GM20431 (cell line): Measurements from ENCODE around the gene IL33.

Experiments used
- in situ Hi-C: fragments of 300-500 bp; cut with MseI, MboI; formaldehyde crosslinking; loops from one replicate; pipeline ENCODE4 v1.15.0; 2020; ENCODE audit warnings: low sequenced_read_pairs; ENCODE audit not compliant: unreplicated experiment

The IL33 gene

DNA sequence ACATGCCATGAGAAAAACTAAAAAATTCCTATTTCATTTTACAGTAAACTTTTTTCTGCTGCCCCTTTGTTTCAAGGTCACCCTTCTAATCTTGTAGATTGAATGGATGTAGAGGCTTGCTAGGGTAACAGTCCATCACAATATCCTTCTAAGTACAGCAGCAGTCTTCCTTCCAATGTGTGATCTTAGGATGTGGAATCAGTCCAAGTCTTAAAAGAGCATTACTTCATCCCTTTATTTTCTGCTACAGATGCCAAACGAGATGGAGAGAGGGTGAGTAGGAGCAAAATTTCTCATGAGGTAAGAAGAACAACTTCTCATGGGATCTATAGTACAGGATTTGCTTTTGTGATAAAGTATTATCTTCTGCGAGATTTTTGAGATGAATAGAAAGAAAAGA, 704 bp upstream of the IL33 start:
- in situ Hi-C loops: no loop called here

DNA sequence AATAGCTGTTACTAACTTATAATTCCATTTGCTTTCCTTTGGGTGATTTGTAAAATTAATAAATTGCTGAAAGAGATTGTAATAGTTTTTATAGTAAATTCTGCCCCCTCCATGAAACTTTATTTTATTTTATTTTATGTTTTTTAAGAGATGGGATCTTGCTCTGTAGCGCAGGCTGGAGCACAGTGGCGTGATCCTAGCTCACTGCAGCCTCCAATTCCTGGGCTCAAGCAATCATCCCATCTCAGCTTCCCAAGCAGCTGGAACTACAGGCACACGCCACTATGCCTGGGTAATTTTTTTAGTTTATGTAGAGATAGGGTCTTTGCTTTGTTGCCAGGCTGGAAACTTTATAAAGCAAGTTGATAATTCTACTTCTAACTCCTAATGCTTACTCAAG, 395 bp downstream of the IL33 start:
- in situ Hi-C loops: no loop called here

DNA sequence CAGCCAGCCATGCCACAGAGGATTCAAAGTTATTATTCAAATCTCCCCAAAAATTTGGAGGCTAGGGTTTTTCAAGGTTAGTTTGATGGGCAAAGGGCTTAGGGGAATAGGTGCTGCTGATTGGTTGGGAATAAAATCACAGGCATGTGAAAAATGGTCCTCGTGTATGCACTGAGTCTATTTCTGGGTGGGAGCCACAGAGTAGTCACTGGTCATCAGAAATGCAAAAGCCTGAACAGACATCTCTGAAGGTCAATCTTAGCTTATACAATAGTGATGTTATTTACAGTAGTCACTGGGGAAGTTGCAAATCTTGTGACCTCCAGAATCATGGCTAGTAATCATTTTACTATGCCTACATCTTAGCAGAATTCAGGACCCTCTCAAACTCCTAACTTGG, 1.3 kb downstream of the IL33 start:
- in situ Hi-C loops: no loop called here

DNA sequence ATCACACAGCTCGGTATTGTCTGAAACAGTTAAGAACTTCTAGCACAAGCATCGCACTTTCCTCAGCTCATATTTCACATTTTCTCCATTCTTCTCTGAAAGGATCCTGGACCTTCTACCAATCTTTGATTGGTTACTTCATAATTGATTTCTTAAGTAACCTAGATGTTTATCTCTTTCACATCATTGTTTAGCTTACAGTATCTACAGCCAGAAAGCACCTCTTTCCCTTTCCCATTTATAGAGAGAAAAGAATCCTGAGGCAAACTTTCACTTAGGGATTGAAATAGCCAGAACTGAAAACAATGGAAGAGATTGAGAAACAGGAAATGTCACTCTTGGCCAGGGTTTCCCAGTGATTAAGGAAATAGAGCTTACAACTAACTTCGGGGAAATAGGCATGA, 2.5 kb downstream of the IL33 start:
- in situ Hi-C loops: no loop called here

GRCh38 chr9:6219040-6219439, 3.4 kb downstream of the IL33 start:
- in situ Hi-C loops: no loop called here

DNA sequence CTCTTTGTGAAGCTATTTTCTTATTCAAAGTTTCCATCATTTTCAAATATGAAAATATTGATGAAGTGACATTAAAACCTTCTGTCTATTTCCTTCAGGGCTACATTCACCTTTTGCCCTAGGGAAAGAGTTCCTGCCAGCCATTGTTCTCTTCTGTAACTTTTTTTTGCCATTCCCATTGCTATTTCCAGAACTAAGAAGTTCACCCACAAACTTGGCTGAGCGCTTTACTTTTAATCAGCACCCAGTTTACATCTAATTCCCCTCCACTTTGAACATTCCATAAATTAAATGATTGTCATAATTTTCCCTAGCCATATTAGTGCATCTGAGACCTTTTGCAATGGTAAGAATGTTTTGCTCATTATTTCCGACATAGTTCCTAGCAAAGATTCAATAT, 4.4 kb downstream of the IL33 start:
- in situ Hi-C loops: no loop called here

DNA sequence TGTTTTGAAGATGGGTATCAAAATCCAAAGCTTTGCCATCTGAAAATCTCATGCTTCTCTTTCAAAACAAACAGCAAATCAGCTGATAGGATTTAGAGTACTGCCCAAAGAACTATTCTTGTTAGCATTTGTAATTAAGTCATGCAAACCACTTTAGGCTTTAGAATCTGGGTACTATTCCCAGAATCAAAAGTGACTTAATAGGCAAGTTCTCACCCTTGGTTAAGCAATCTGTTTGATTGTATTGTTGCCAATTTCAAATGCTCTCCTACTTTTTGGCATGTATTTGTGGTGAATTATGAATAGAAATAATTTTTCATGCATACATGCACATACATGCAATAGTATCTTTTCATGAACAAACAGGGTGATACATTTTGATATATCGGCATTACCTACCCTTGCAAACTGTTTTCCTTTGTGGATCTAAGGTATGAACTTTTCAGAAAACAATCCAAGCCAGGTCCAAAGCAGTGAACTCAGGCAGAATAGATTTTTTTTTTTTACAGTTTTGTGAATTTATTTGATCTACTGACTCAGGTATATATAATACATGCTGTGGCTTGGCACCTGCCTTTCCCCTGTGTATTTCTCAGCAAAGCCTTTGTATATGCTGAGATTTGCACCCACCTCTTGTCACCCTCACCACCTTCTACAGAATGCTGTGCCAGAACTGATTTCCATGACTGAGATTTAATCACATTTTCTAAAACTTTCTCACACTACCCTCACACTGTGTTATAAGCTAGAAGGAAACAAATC, 9.0 kb downstream of the IL33 start:
- in situ Hi-C loops: no loop called here

GRCh38 chr9:6226696-6227095, 11.1 kb downstream of the IL33 start:
- in situ Hi-C loops: no loop called here

DNA sequence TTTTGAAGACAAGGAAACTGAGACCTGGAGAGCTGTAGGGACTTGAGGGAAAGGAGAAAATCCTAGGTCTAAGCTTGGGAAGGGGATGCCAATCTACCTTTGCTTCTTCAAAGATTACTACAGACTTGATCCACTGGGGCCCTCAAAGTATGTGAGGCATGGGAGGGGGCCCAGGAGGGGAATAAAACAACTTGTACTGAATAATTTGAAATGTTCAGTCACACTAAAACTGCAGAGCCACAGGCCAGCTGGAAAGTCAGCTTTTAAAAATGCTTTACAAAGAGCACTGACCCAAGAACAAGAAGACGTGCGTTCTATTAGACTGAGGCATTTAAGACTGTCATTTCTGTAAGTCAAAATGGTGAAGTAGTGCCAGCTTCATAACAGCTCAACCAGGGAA, 13.6 kb downstream of the IL33 start:
- in situ Hi-C loops: no loop called here

GRCh38 chr9:6229619-6230018, 14.0 kb downstream of the IL33 start:
- in situ Hi-C loops: no loop called here

DNA sequence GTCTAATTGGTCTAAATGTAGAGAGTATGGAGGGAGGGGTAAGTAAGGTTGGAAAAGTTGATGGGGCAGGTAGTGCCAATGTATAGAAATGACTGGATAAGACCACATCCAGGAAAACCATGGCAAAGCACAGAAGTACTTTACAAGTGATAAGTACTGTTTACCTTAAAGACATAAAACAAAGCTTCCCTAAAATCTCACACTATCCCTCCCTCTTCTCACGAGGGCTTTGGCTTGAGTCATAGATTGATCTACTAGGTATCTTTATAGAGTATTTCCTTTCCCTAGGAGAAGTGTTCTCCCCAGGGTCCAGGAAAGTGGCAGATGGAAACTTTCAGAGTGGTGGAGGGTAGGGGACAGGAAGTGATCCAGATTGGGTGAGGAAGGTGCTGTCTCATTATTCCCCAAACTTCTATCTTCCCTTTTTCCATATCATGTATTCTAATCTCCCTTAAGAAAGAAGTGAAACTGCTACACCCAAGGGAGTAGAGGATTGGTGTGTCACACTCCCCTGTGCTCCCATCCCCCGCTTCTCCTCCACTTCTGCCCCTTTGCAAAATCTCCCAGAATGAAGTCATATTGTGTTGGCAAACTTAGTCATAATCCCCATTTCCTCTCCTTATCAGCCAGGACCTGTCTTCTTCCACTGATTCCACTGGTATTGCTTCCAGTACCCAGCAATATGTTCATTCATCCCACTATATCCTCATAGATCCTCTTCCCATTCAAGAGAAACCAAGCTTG, 14.6 kb downstream of the IL33 start:
- in situ Hi-C loops: no loop called here

GRCh38 chr9:6232336-6232945, 16.8 kb downstream of the IL33 start:
- in situ Hi-C loops: no loop called here

GRCh38 chr9:6234014-6234413, 18.4 kb downstream of the IL33 start:
- in situ Hi-C loops: no loop called here

GRCh38 chr9:6237267-6237666, 21.7 kb downstream of the IL33 start:
- in situ Hi-C loops: no loop called here

GRCh38 chr9:6239048-6239461, 23.4 kb downstream of the IL33 start:
- in situ Hi-C loops: no loop called here

- in situ Hi-C loops: no loop called here
These were observed 24.1 kb downstream of the IL33 start for GRCh38 chr9:6239694-6240093.

DNA sequence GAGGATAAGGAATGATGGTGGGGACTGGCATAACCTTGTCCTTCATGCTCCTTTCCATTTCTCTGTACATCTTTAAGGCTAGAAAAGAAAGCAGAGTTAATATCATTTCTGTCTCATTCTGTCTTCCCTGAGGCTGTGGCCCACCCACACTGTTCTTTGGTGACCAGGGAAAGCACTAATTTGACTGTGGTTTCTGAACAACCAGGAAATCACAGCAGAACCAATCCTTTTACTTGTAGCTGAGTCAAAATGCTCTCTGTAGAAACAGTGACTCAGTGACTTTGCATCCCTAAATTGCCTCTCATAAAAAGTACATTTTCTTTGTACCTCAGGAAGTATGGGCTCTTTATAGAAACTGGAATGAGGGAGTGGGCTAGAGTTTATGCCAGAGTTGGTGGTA, 28.1 kb downstream of the IL33 start:
- in situ Hi-C loops: no loop called here

DNA sequence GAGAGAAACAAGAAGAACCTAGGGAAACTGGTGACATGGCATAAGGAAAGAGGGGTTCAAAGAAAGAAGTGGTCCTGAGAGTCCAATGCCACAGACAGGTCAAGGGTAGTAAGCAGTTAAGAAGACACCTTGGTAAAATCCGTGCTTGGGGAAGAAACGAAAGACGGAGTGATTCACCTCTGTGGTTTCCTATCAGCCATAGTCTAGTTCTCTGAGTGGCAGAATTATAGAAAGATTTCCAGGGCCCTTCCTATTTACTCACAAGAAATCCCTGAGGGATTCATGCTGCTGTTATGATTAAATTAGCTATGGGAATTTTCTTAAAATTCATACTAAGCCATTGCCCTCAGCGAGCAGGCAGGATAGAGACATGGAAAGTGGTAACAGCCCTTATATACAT, 31.7 kb downstream of the IL33 start:
- in situ Hi-C loops: no loop called here

- in situ Hi-C loops: no loop called here
These were observed 53.3 kb downstream of the IL33 start for GRCh38 chr9:6268826-6269397.

DNA sequence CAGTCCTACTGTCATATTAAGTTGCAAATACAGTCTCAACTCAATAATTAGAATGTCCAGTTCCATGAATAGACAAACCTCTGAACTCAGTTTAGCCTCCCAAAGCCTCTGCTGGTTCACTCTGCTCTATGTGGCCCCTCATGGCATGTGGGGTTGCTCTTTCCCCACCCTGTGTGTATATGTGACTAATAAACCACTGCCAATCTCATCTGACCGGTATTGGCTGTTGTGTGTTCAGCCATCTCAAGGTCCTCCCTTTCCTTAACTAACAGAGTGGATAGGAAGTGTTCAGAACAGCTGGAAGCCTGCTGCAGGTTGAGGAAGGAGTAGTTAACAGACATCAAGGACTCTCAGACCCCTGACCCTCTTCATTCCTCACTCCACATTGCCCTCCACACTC, 55.3 kb downstream of the IL33 start:
- in situ Hi-C loops: no loop called here
